Sigmoid colon (tissue), 4 donors: ENCODE data around the gene NEK9.

Experiments
- EP300 ChIP-seq, 4 donors: sonication (generic); formaldehyde crosslinking; IDR thresholded peaks; one replicate each; pipeline ENCODE4 v1.6.1; 2017; ENCODE audit warnings: antibody characterized with exemption in 4 of 4
- POLR2A ChIP-seq, 2 donors: fragments of 450-650 bp; IDR thresholded peaks; one replicate each; pipeline ENCODE4 v1.6.1; 2016; ENCODE audit warnings: antibody characterized with exemption in 2 of 2, mild to moderate bottlenecking in 2 of 2, moderate library complexity in 2 of 2
- POLR2AphosphoS5 ChIP-seq, 4 donors: sonication (generic); formaldehyde crosslinking; IDR thresholded peaks; one replicate each; pipeline ENCODE4 v1.6.1; 2017; ENCODE audit warnings: antibody characterized with exemption in 4 of 4
- TF ChIP-seq, protein P1 (sequence below), 4 experiments: fragments of 450-650 bp in 3 of 4; fragments of 200-600 bp in 1 of 4; IDR thresholded peaks; one replicate each; pipeline ENCODE4 v1.5.1; 2016 to 2019; ENCODE audit warnings: antibody characterized with exemption in 4 of 4, mild to moderate bottlenecking in 3 of 4, moderate library complexity in 2 of 4

DNA sequence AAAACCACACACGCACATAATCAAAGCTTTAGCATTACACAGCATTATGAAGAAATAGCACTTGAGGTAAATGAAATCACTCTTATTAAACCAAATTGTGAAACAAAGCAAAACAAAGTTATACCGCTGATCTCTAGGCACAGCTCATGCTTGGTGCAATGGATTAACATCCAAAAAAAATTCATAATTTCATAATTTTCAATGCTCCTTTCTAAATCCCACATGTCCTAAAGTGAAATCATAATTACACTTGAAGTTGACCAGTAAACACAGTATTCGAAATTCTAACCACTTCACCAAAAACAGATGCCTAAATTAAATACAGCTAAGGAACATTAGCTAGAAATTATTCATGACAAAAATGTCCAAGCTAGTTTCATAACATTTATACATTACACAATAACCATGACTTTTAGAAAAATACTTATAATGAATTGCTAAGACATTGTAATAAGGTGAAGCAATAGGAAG is 77.1 kb downstream of the NEK9 start:
- TF ChIP-seq, protein P1, sequence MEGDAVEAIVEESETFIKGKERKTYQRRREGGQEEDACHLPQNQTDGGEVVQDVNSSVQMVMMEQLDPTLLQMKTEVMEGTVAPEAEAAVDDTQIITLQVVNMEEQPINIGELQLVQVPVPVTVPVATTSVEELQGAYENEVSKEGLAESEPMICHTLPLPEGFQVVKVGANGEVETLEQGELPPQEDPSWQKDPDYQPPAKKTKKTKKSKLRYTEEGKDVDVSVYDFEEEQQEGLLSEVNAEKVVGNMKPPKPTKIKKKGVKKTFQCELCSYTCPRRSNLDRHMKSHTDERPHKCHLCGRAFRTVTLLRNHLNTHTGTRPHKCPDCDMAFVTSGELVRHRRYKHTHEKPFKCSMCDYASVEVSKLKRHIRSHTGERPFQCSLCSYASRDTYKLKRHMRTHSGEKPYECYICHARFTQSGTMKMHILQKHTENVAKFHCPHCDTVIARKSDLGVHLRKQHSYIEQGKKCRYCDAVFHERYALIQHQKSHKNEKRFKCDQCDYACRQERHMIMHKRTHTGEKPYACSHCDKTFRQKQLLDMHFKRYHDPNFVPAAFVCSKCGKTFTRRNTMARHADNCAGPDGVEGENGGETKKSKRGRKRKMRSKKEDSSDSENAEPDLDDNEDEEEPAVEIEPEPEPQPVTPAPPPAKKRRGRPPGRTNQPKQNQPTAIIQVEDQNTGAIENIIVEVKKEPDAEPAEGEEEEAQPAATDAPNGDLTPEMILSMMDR (IDR thresholded peaks at IDR 0.05) = no peak
- TF ChIP-seq POLR2AphosphoS5 (IDR thresholded peaks at IDR 0.05) (peak in 2 of 4 donors; percentile 36 to 38), POLR2A (IDR thresholded peaks at IDR 0.05) (no peak), EP300 (IDR thresholded peaks at IDR 0.05) (no peak)
